AG09309 (cell line): ENCODE results near the gene TMEM50B.

Experiments
- DNase-seq: peaks from one replicate; pipeline ENCODE4 v3.0.0-alpha.2; 2010; ENCODE audit warnings: low read depth
- H3K4me3 ChIP-seq: 2 replicates; pipeline ENCODE4 v1.5.1; 2011; ENCODE audit warnings: mild to moderate bottlenecking, low read depth, low read length, moderate library complexity; ENCODE audit not compliant: control insufficient read depth
- TF ChIP-seq, protein P1 (sequence below): IDR thresholded peaks from 2 replicates; pipeline ENCODE4 v1.5.1; 2011; ENCODE audit warnings: mild to moderate bottlenecking, low read depth, low read length, inconsistent platforms; ENCODE audit not compliant: insufficient read depth, control insufficient read depth; ENCODE audit errors: missing control alignments

TMEM50B gene

DNA sequence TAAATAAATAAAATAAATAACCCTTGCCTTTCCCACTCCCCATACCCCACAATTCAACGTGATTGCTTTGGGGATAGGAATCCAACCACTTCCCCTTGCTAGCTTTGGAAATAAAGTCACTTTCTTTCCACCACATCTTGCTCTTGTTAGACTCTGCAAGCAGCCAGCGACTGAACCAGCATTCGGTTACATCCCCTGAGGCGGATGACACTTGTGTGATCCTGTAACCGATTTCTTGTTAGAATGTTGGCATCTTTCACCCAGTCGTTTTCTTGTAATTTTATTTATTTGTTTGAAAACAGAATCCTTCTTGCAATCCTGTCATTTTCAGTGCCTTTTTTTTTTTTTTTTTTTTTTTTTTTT is 78.2 kb downstream of the TMEM50B start:
- no peak for DNase-seq
- H3K4me3 ChIP-seq: no peak overlapping the region
- TF ChIP-seq, protein P1, sequence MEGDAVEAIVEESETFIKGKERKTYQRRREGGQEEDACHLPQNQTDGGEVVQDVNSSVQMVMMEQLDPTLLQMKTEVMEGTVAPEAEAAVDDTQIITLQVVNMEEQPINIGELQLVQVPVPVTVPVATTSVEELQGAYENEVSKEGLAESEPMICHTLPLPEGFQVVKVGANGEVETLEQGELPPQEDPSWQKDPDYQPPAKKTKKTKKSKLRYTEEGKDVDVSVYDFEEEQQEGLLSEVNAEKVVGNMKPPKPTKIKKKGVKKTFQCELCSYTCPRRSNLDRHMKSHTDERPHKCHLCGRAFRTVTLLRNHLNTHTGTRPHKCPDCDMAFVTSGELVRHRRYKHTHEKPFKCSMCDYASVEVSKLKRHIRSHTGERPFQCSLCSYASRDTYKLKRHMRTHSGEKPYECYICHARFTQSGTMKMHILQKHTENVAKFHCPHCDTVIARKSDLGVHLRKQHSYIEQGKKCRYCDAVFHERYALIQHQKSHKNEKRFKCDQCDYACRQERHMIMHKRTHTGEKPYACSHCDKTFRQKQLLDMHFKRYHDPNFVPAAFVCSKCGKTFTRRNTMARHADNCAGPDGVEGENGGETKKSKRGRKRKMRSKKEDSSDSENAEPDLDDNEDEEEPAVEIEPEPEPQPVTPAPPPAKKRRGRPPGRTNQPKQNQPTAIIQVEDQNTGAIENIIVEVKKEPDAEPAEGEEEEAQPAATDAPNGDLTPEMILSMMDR: no peak
